Measurements from ENCODE around the gene CKM. TPM values are rescaled to one million over a fixed set of nuclear protein-coding genes. Genes with fewer than 3 reads are reported as not detected.
"Not testable (repeated sequence)": the region's sequence is repeated elsewhere in the genome, so short reads cannot be mapped to it uniquely, and the experiment has no call there.

CKM gene
- total RNA-seq, 1 experiment from 2014 or later: 0.24 TPM

- DNase-seq (ENCODE audit: low read depth): no peak
Measured at GRCh38 chr19:45291834-45292233, 30.8 kb downstream of the CKM start.

DNA sequence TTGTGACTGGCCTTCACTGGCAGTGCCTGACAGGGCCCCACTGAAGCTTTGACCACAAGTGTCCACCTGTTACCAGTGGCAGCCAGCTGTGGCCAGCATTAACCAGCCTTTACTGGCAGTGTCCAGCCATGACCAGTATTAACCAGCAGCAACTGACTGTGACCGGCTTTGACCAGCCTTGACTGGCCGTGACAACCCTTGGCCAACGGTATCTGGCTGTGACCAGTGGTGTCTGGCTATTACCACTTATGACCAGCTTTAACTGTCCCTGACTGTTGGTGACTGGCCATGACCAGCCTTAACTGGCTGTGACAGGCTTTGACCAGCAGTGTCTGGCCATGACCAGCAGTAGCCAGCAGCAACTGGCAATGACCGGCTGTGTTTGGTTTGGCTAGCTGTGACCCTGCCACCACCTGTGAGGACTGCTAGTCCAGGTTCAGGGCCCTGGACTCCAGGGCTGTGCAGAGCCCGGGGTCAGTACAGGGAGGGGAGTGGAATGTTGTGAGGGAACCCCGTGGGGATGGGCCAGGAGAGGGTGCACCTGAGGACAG lies 32.2 kb downstream of the CKM start:
- no peak for DNase-seq (ENCODE audit: low read depth)

- no peak for DNase-seq (ENCODE audit: low read depth)
Measured at GRCh38 chr19:45283443-45284033, 39.1 kb downstream of the CKM start.

GRCh38 chr19:45280471-45280961 lies 42.2 kb downstream of the CKM start:
- no peak for DNase-seq (ENCODE audit: low read depth)

GRCh38 chr19:45279587-45280192 lies 43.0 kb downstream of the CKM start:
- DNase-seq (ENCODE audit: low read depth): no peak

GRCh38 chr19:45278087-45278486 lies 44.6 kb downstream of the CKM start:
- DNase-seq (ENCODE audit: low read depth): no peak

GRCh38 chr19:45276284-45276687 lies 46.4 kb downstream of the CKM start:
- DNase-seq (ENCODE audit: low read depth): no peak

GRCh38 chr19:45275370-45275971 lies 47.2 kb downstream of the CKM start:
- DNase-seq (ENCODE audit: low read depth): no peak

DNA sequence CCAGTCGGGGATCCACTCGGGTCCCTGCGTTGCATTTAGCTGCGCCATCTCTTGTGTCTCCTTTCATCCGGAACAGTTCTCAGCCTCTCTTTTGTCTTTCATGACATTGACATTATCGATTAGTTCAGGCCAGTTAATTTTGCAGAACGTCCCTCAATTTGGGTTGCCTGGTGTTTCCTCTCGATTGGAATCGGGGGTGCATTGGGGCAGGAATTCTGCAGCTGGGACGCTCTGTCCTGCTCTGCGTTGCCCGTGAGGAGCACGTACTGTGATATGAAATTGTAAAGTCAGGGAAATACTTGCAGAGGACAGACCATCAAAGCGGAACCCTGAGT lies 49.2 kb downstream of the CKM start:
- no peak for DNase-seq (ENCODE audit: low read depth)

DNA sequence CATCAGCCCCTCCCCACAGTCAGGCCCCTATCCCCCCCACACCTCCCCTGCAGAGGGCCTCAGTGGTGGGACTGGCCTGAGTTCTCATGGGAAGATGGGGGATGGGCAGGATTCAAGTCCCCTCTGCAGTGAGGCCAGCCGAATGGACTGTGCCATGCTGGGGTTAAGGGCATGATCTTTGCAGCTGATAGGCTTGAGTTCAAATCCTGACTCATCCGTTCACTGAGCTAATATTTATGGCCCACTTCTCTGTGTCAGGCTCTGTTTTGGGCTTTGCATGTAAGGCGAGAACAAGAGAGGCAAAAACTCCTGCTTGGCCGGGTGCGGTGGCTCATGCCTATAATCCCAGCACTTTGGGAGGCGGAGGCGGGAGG lies 51.0 kb downstream of the CKM start:
- DNase-seq (ENCODE audit: low read depth): no peak

DNA sequence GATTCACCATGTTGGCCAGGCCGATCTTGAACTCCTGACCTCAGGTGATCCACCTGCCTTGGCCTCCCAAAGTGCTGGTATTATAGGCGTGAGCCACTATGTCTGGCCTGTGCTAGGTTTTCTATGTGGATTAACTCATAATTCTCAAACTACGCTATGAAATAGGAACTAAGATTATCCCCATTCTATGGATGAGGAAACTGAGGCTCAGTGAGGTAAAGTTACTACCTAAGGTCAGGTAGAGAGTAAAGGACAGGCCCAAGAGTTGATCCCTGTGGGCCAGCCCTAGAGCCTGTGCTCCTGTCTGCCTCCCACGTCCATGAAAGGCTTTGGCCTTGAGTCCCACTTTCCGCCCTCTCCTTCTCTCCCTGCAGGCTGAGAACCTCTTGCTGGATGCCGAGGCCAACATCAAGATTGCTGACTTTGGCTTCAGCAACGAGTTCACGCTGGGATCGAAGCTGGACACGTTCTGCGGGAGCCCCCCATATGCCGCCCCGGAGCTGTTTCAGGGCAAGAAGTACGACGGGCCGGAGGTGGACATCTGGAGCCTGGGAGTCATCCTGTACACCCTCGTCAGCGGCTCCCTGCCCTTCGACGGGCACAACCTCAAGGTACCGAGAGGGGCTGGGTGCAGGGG lies 51.5 kb downstream of the CKM start:
- no peak for DNase-seq (ENCODE audit: low read depth)

DNA sequence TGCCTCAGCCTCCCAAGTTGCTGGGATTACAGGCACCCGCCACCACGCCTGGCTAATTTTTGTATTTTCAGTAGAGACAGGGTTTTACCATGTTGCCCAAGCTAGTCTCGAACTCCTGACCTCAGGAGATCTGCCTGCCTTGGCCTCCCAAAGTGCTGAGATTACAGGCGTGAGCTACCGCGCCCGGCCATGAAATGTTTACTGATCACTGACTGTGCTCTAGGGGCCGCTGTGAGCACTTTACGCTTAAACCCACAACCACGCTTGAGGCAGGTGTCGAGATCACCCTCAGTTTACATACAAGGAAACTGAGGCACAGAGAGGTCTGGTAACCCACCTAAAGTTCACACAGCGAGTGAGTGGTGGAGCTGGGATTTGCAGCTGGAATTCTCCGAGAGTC lies 52.7 kb downstream of the CKM start:
- DNase-seq (ENCODE audit: low read depth): not testable (repeated sequence)

DNA sequence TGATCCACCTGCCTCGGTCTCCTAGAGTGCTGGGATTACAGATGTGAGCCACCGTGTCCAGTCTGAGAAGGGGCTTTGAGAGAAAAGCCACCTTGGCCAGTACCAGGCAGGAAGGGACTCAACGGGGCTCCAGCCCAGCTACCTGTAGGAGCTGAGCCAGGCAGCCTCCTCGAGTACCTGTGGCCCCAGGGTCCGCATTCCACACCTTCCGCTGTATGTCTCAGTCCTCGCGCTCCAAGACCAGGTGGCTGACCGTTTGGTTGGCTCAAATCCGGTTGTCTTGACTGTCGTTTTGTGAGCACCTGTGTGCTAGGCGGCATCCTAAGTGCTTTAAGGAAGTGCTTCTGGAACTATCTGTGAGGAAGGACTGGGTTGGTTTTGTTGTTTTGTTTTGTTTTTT lies 55.4 kb downstream of the CKM start:
- DNase-seq (ENCODE audit: low read depth): no peak

- no peak for DNase-seq (ENCODE audit: low read depth)
Measured at GRCh38 chr19:45265375-45265774, 57.3 kb downstream of the CKM start.

GRCh38 chr19:45264781-45265317 lies 57.8 kb downstream of the CKM start:
- DNase-seq (ENCODE audit: low read depth): no peak

DNA sequence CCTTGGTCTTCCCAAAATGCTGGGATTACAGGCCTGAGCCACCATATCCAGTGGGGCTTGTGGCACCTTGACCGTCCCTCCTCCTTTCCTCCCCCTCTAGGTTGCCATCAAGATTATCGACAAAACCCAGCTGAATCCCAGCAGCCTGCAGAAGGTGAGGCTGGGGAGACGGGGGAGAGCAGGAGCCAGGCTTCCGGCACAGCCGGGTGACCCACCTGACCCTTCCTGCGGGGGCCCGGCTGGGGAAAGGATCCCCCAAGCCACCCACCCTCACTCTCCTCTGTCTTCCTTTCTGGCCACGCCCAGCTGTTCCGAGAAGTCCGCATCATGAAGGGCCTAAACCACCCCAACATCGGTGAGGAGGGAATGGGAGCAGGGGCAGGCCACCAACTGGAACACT lies 59.7 kb downstream of the CKM start:
- DNase-seq (ENCODE audit: low read depth): no peak

DNA sequence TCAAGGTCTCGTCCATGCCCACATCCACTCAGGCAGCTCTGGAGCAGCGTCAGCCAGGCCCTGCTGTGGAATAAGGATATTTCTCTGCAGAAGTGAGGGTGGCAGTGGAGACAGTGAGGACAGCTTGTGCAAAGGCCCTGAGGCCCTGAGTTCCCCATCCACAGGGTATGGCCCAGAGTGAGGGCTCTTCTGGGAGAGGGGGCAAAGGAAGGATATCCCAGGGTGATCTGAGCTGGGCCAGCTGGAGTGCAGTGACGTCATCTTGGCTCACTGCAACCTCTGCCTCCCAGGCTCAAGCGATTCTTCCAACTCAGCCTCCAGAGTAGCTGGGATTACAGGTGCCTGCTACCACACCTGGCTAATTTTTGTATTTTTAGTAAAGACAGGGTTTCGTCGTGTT lies 60.1 kb downstream of the CKM start:
- no peak for DNase-seq (ENCODE audit: low read depth)

DNA sequence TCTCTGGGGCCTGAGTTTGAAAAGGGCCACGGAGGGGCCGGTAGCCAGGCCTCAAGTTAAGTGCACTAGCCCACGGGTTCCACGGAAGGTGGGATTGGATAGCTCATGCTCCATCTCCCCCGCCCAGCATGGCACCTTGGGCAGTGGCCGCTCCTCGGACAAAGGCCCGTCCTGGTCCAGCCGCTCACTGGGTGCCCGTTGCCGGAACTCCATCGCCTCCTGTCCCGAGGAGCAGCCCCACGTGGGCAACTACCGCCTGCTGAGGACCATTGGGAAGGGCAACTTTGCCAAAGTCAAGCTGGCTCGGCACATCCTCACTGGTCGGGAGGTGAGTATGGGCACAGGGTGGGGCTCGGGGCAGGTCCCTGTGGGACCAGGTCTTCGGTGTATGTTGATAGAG lies 63.8 kb downstream of the CKM start:
- no peak for DNase-seq (ENCODE audit: low read depth)

DNA sequence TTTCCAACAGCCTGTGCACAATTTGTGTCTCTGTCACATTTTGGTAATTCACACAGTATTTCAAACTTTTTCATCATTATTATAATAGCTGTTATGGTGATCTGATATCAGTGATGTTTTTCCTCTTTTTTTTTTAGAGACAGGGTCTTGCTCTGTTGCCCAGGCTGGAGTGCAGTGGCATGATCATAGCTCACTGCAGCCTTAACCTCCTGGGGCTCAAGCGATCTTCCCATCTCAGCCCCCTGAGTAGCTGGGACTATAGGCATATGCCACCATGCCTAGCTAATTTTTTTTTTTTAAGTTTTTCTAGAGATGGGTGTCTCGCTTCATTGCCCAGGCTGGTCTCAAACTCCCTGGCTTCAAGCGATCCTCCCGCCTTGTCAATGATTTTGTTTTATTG lies 65.8 kb downstream of the CKM start:
- no peak for DNase-seq (ENCODE audit: low read depth)

Measured in RPMI7951 (cell line).